WI38 (cell line): Measurements from ENCODE around the gene RSRC1.
"Not testable (repeated sequence)": the region's sequence is repeated elsewhere in the genome, so short reads cannot be mapped to it uniquely, and the experiment has no call there.

Experiments
- H3K4me3 ChIP-seq: 2 replicates; pipeline ENCODE4 v1.5.1; 2011; ENCODE audit warnings: low read depth, mild to moderate bottlenecking, control low read depth, low read length
- CTCF ChIP-seq: IDR thresholded peaks from 2 replicates; pipeline ENCODE4 v1.5.1; 2012; ENCODE audit warnings: low read depth, mild to moderate bottlenecking, control low read depth, low read length

RSRC1 gene

GRCh38 chr3:158314426-158315357, 204.8 kb downstream of the RSRC1 start:
- TF ChIP-seq CTCF: no peak

GRCh38 chr3:158329696-158330441, 220.0 kb downstream of the RSRC1 start:
- peak overlapping the region; percentile 47 for H3K4me3 ChIP-seq

More at GRCh38 chr3:158314426-158315357, 204.8 kb downstream of the RSRC1 start:
- H3K4me3 ChIP-seq: no peak overlapping the region

- no peak overlapping the region for H3K4me3 ChIP-seq
- TF ChIP-seq CTCF: no peak
Observed at GRCh38 chr3:158330870-158331269, 221.0 kb downstream of the RSRC1 start.

GRCh38 chr3:158333736-158334135, 223.8 kb downstream of the RSRC1 start:
- TF ChIP-seq CTCF: no peak
- no peak overlapping the region for H3K4me3 ChIP-seq

- no peak for TF ChIP-seq CTCF
Observed at GRCh38 chr3:158337110-158337509, 227.2 kb downstream of the RSRC1 start.

GRCh38 chr3:158339638-158340037, 229.7 kb downstream of the RSRC1 start:
- no peak for TF ChIP-seq CTCF
- no peak overlapping the region for H3K4me3 ChIP-seq

More at GRCh38 chr3:158337110-158337509, 227.2 kb downstream of the RSRC1 start:
- no peak overlapping the region for H3K4me3 ChIP-seq

GRCh38 chr3:158340951-158341350, 231.1 kb downstream of the RSRC1 start:
- not testable (repeated sequence) for H3K4me3 ChIP-seq

- no peak for TF ChIP-seq CTCF
- no peak overlapping the region for H3K4me3 ChIP-seq
Observed at GRCh38 chr3:158347966-158348365, 238.1 kb downstream of the RSRC1 start.
